ENCODE data around the gene PAM. TPM values are rescaled to one million over a fixed set of nuclear protein-coding genes. Genes with fewer than 3 reads are reported as not detected.

The PAM gene
- total RNA-seq, 1 experiment from 2014 or later: 257 TPM

- no peaks in the 10 kb centered on the region for H3K9me2 ChIP-seq (ENCODE audit: insufficient read depth)
- TF ChIP-seq POLR2A (IDR thresholded peaks at IDR 0.05; ENCODE audit: borderline replicate concordance, extremely low read depth, insufficient read depth, insufficient read length) (no peak), ZNF274 (IDR thresholded peaks at IDR 0.05; ENCODE audit: low read depth, low read length) (no peak), YY1 (IDR thresholded peaks at IDR 0.05; ENCODE audit: extremely low read depth, insufficient replicate concordance, low read depth, low read length) (no peak), TCF7L2 (IDR thresholded peaks at IDR 0.05; ENCODE audit: borderline replicate concordance, extremely low read depth, insufficient read depth, insufficient read length) (no peak), EGR1 (IDR thresholded peaks at IDR 0.05; ENCODE audit: low read depth) (no peak), CTCF (IDR thresholded peaks at IDR 0.05 in 2 of 3, conservative IDR thresholded peaks at IDR 0.05 in 1 of 3; ENCODE audit: borderline replicate concordance in 1 of 3, insufficient read depth in 1 of 3, low read depth in 2 of 3, low read length in 2 of 3) (no peak), POLR2AphosphoS5 (IDR thresholded peaks at IDR 0.05; ENCODE audit: low read depth, low read length) (no peak), EZH2 (IDR thresholded peaks at IDR 0.05) (no peak)
- DNase-seq (ENCODE audit: low read depth, low spot score) (no peak), ATAC-seq (no peak)
- H3K4me3 ChIP-seq (replicated peaks in 1 of 2; ENCODE audit: low read depth in 1 of 2, low read length in 2 of 2): no peak overlapping the region
- no peak overlapping the region for H3K9ac ChIP-seq (ENCODE audit: low read length)
- H3K36me3 ChIP-seq (ENCODE audit: control insufficient read depth in 1 of 2, insufficient read depth in 2 of 2, low read length in 2 of 2): no peaks in the 10 kb centered on the region
- POLR2A ChIA-PET: no interaction called here
- RAD21 ChIA-PET (ENCODE audit: low non-redundant PET in 1 of 2, low total read pairs in 2 of 2, uncharacterized antibody in 2 of 2, unreplicated experiment in 2 of 2): no interaction called here
- intact Hi-C loops (cut with micrococcal nuclease): no loop called here
- H3K79me2 ChIP-seq (ENCODE audit: insufficient read depth, low read length): no peaks in the 10 kb centered on the region
- H3K4me2 ChIP-seq (ENCODE audit: low read length): no peak overlapping the region
- peaks cover 0 to 6% of the 10 kb centered on the region in 2 experiments; a peak in 2 of 4 replicates for H3K4me1 ChIP-seq (ENCODE audit: control insufficient read depth in 1 of 2, insufficient read depth in 2 of 2, low read length in 2 of 2)
- H3K27ac ChIP-seq (ENCODE audit: low read depth, low read length): no peak overlapping the region
- H3K27me3 ChIP-seq (ENCODE audit: insufficient read depth, low read length): no peaks in the 10 kb centered on the region
- H3K9me3 ChIP-seq (ENCODE audit: control insufficient read depth in 1 of 2, insufficient read depth in 1 of 2, low read depth in 1 of 2, low read length in 2 of 2): no peaks in the 10 kb centered on the region
- CTCF ChIA-PET: no interaction called here
- no peak overlapping the region for H2AFZ ChIP-seq (ENCODE audit: low read depth, low read length, poor library complexity, severe bottlenecking)
- no peaks in the 10 kb centered on the region for H4K20me1 ChIP-seq (ENCODE audit: insufficient read depth)
- no TSS peak for BruUV-seq (replicated peaks)
These were observed 304.4 kb downstream of the PAM start for GRCh38 chr5:103059525-103059924.
